SH-SY5Y (cell line): ENCODE data around the gene RAB7A.

Experiments
- GATA2 ChIP-seq: IDR thresholded peaks from 2 replicates; pipeline ENCODE4 v1.6.1; 2011; ENCODE audit warnings: mild to moderate bottlenecking, low read depth, low read length
- GATA3 ChIP-seq: IDR thresholded peaks from 2 replicates; pipeline ENCODE4 v1.6.1; 2011; ENCODE audit warnings: low read depth, mild to moderate bottlenecking, low read length, moderate library complexity

Gene RAB7A

DNA sequence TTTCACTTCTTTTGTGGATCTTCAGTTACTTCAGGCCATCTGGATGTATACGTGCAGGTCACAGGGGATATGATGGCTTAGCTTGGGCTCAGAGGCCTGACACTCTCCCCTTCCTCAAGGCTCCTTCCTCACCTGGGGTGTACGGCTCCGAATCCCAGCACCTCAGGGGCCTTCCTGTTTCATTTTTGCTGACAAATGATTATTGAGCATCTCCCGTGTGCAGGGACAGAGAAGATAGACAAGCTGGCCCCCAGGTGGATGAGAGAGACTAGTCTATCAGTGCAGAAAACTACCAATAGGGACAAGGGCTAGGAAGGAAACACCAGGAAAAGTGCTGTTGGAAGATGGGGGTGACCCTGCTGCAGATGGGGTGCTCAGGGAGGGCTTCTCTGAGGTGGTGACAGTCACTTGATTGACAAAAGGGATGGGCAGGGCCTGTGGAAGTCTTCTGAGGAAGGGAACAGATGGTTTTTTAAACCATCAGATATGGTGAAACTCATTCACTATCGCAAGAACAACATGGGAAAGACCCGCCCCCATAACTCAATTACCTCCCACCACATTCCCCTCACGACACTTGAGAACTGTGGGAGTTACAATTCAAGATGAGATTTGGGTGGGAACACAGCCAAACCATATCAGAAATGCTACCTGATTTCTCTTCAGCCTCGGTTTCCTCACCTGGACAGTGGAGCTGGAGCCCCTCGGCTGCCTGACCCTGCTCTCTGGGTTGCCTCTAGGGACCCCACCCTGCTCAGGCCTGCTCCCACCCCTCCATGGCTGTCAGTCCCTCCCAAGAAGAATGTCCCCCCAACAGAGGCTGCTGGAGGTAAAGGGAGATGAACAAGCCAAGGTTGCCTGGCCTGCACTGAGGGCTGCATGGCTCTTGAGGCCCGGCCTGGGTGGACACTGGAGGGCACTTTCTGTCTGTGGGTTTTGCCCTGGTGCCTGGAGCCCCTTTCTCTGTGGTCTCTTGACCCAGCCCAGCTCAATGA is 116.2 kb downstream of the RAB7A start:
- TF ChIP-seq GATA2 (no peak), GATA3 (no peak)

DNA sequence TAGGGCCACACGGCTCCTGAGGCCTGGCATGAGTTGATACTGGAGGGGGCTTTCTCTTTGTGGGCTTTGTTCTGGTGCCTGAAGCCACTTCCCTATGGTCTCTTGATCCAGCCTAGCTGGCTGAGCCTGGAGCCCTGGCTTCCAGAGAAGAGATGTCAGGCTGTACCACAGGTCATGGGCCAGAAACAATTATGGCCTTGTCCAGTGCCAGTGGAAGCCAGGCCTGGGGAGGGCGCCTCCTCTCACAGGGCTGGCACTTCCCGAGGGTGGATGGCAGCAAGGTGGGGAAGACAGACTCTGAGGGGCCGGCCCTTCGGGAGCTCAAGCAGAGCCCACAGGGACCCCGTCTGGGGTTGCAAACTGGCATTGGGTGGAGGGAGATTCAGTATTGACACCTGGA is 118.5 kb downstream of the RAB7A start:
- TF ChIP-seq GATA2 (no peak), GATA3 (no peak)

GRCh38 chr3:128845119-128845777 is 119.3 kb downstream of the RAB7A start:
- TF ChIP-seq GATA2 (no peak), GATA3 (no peak)

- TF ChIP-seq GATA3: no peak
Measured at GRCh38 chr3:128845778-128846485, 119.9 kb downstream of the RAB7A start.

GRCh38 chr3:128846486-128846891 is 120.5 kb downstream of the RAB7A start:
- TF ChIP-seq GATA3 (no peak), GATA2 (no peak)

- no peak for TF ChIP-seq GATA3
- TF ChIP-seq GATA2: no peak
Measured at GRCh38 chr3:128847666-128848370, 121.8 kb downstream of the RAB7A start.

- TF ChIP-seq GATA2: no peak
- TF ChIP-seq GATA3: no peak
Measured at GRCh38 chr3:128848936-128849335, 123.0 kb downstream of the RAB7A start.

DNA sequence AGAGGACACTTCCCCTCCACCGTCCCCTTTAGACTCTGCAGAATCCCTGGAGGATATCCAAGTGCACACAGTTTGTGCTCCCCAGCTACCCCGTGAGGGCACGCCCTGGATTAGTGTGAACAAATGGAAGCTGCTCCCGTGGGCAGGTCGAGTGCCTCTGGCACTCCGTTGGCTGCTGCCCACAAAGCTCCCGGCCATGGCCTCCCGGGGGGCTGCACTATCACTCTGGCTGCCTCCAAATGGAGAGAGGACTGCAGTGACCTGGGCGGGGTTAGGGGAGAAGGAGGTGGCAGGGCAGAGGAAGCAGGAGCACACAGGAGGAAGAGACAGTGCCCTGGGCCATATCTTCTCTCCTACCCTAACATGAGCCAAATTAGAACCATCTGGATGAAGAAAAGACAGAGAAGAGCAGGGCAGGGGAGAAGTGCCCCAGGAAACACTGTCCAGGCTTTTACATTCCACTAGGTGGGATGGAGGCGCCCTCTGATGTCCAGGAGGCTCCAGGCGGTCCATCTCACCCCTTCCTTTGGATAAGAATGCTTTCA is 124.0 kb downstream of the RAB7A start:
- TF ChIP-seq GATA3 (no peak), GATA2 (no peak)

- no peak for TF ChIP-seq GATA2
- TF ChIP-seq GATA3: no peak
Measured at GRCh38 chr3:128850544-128850943, 124.6 kb downstream of the RAB7A start.

- no peak for TF ChIP-seq GATA2
- no peak for TF ChIP-seq GATA3
Measured at GRCh38 chr3:128851601-128852000, 125.6 kb downstream of the RAB7A start.

DNA sequence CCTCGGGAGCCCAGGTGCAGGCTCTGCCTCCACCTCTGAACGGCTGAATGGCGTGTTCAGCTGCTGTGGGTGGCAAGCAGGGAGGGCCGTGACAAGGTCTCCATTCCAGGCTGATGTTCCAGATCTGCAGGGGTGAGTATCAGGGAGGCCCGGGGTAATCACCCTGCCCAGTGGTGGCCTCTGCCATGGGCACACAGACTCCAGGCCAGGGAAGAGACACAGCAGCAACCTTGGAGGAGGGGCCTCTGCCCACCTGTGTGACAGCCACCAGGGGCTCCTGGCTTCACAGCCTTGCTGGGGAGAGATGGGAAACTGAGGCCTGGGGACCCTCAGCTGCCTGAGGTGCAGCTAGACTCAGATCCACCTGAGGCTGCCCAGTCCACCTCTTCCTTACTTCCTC is 127.8 kb downstream of the RAB7A start:
- TF ChIP-seq GATA3 (no peak), GATA2 (no peak)

GRCh38 chr3:128854475-128854874 is 128.5 kb downstream of the RAB7A start:
- no peak for TF ChIP-seq GATA3

- TF ChIP-seq GATA3: no peak
- TF ChIP-seq GATA2: no peak
Measured at GRCh38 chr3:128855569-128855968, 129.6 kb downstream of the RAB7A start.

DNA sequence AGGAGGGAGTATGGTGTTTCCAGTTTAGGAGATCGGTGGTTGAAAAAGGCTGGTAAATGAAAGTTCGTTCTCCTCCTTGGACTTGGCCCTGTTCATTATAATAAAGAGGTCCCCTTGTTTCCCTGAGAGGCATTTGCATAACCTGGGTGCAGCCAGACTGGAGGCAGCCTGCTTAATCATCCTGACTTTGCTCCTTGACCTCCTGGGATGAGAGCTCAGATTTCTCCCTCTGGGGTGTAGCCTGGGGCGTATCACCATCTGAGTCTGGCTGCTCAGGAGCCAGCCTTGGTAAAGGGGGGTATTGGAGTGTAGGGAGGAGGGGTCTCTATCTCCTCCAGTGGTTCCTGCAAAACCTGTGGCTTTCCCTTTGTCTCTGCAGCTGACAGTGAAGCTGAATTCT is 132.2 kb downstream of the RAB7A start:
- no peak for TF ChIP-seq GATA2
- no peak for TF ChIP-seq GATA3
